ENCODE data around the gene EMX2. TPM values are rescaled to one million over a fixed set of nuclear protein-coding genes. Genes with fewer than 3 reads are reported as not detected.

EMX2 gene
- total RNA-seq, 1 experiment from 2014 or later, result not detected

DNA sequence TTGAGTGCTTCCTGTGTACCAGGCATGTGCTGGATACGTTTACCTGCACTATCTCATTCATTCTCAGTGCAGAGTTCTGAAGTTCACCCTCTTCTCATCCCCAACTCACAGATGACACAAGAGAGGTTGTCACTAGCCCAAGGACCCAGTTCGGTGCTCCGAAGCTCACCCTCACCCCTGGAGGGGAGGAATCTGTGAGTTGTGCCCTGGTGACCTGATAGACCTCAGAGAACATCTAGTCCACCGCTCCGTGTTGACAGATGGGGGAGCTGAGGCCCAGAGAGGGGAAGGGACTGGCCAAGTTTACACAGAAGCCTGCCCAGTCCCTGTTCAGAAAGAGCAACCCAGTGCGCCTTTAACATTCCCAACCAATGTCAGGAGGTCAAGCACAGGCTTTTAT lies 44.8 kb upstream of the EMX2 start:
- Histone ChIP-seq H3K9me3 (ENCODE audit: low read depth, low read length, poor library complexity, severe bottlenecking) (no peaks in the 10 kb centered on the region), H3K27ac (ENCODE audit: low read depth, low read length, poor library complexity, severe bottlenecking) (no peak overlapping the region), H3K27me3 (replicated peaks; ENCODE audit: insufficient read depth, low read depth, low read length, poor library complexity) (peaks cover 28% of the 10 kb centered on the region), H3K4me1 (ENCODE audit: insufficient read depth, low read length, poor library complexity, severe bottlenecking) (peaks cover 2% of the 10 kb centered on the region), H3K4me3 (ENCODE audit: low read depth, low read length, poor library complexity, severe bottlenecking) (no peak overlapping the region), H3K36me3 (ENCODE audit: insufficient read depth, low read length, poor library complexity, severe bottlenecking) (no peaks in the 10 kb centered on the region)
- BruUV-seq (replicated peaks), result no TSS peak
- ChIA-PET POLR2A (ENCODE audit: low non-redundant PET) (no interaction called here), CTCF (interaction anchor here (0.6 to 1.2 kb wide), 2 partner anchors 718 to 743 kb away, joined by 3 to 10 read pairs; no protein-coding TSS in a partner anchor)
- TF ChIP-seq, protein P1, sequence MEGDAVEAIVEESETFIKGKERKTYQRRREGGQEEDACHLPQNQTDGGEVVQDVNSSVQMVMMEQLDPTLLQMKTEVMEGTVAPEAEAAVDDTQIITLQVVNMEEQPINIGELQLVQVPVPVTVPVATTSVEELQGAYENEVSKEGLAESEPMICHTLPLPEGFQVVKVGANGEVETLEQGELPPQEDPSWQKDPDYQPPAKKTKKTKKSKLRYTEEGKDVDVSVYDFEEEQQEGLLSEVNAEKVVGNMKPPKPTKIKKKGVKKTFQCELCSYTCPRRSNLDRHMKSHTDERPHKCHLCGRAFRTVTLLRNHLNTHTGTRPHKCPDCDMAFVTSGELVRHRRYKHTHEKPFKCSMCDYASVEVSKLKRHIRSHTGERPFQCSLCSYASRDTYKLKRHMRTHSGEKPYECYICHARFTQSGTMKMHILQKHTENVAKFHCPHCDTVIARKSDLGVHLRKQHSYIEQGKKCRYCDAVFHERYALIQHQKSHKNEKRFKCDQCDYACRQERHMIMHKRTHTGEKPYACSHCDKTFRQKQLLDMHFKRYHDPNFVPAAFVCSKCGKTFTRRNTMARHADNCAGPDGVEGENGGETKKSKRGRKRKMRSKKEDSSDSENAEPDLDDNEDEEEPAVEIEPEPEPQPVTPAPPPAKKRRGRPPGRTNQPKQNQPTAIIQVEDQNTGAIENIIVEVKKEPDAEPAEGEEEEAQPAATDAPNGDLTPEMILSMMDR (conservative IDR thresholded peaks at IDR 0.05; ENCODE audit: low read depth, low read length), result no peak
- TF ChIP-seq EZH2 (IDR thresholded peaks at IDR 0.05; ENCODE audit: borderline replicate concordance, low read depth, low read length, poor library complexity, severe bottlenecking), result no peak
- DNase-seq (ENCODE audit: low spot score), result no peak
- intact Hi-C loops (cut with micrococcal nuclease; ENCODE audit: unreplicated experiment), result loop anchor here (5.0 to 10.0 kb wide), 4 partner anchors 610 to 1047 kb away; no protein-coding TSS in a partner anchor

DNA sequence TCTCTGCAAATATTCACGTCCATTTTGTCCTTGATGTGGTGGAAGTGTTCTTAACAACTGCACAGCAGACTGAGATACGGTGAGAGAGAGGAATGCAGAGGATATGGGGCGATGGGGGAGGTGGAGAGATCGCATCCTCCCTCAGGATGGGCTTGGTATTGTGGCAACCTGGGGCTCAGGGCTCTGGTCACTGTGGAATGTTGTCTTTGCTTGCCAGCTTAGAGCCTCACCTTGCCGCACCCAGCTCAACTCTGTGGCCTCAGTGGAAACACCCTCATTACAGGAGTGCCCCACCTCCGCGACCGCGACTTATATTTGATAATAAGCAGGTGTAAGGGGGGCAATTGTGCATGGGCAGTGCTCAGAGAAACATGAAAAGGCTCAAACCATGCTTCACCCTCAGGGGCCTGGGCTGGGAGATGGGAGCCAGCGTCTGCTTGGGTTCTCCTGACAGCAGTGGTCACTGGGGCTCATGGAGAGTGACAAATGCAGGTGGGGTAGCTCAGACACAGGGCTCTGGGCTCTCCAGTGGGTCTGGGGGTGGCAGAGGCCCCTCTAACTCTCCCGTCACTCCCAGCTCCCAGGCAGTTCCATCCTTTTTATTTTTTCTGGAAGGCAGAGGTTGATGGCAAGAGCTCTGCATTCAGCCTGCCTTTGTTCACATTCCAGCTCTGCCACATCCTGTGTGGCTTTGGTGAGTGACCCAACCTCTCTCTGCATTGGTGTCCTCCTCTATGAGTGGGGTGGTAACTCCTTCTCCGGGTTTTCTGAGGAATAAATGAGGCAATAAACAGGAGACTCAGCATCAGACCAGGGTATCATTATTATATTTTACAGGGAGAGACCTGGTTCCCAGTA lies 43.1 kb upstream of the EMX2 start:
- DNase-seq (ENCODE audit: low spot score), result no peak
- peaks cover 16% of the 10 kb centered on the region for H3K4me1 ChIP-seq (ENCODE audit: insufficient read depth, low read length, poor library complexity, severe bottlenecking)
- ChIA-PET POLR2A (ENCODE audit: low non-redundant PET) (no interaction called here), CTCF (interaction anchor here (1.2 kb wide), 1 partner anchor 741 kb away, joined by 10 read pairs; no protein-coding TSS in a partner anchor)
- no peaks in the 10 kb centered on the region for H3K9me3 ChIP-seq (ENCODE audit: low read depth, low read length, poor library complexity, severe bottlenecking)
- TF ChIP-seq, protein P1 (conservative IDR thresholded peaks at IDR 0.05; ENCODE audit: low read depth, low read length), result no peak
- no peak for TF ChIP-seq EZH2 (IDR thresholded peaks at IDR 0.05; ENCODE audit: borderline replicate concordance, low read depth, low read length, poor library complexity, severe bottlenecking)
- H3K36me3 ChIP-seq (ENCODE audit: insufficient read depth, low read length, poor library complexity, severe bottlenecking), result no peaks in the 10 kb centered on the region
- H3K4me3 ChIP-seq (ENCODE audit: low read depth, low read length, poor library complexity, severe bottlenecking), result no peak overlapping the region
- H3K27ac ChIP-seq (ENCODE audit: low read depth, low read length, poor library complexity, severe bottlenecking), result no peak overlapping the region
- intact Hi-C loops (cut with micrococcal nuclease; ENCODE audit: unreplicated experiment), result loop anchor here (5.0 to 10.0 kb wide), 4 partner anchors 608 to 1045 kb away; no protein-coding TSS in a partner anchor
- BruUV-seq (replicated peaks), result no TSS peak
- peaks cover 12% of the 10 kb centered on the region for H3K27me3 ChIP-seq (replicated peaks; ENCODE audit: insufficient read depth, low read depth, low read length, poor library complexity)

DNA sequence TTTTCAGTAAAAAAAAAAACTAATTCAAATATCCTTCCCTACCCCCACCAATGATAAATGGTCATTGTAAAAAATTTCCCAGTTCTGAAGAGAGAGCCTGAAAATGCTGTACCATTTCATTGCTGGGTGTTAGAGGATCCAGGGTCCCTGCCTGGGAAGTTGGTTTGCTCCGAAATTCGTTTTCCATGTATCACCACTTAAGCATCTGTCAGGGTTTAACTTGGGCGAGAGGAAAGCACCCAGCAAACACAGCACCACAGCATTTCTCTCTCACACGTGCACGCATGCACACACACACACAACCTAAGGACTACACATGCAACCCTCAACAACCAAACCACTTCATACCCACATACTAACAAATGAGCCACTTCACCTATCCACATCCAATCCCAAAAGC lies 42.1 kb upstream of the EMX2 start:
- H3K36me3 ChIP-seq (ENCODE audit: insufficient read depth, low read length, poor library complexity, severe bottlenecking), result no peaks in the 10 kb centered on the region
- DNase-seq (ENCODE audit: low spot score), result no peak
- no TSS peak for BruUV-seq (replicated peaks)
- H3K27ac ChIP-seq (ENCODE audit: low read depth, low read length, poor library complexity, severe bottlenecking), result no peak overlapping the region
- no peak overlapping the region for H3K4me3 ChIP-seq (ENCODE audit: low read depth, low read length, poor library complexity, severe bottlenecking)
- TF ChIP-seq, protein P1 (conservative IDR thresholded peaks at IDR 0.05; ENCODE audit: low read depth, low read length), result no peak
- CTCF ChIA-PET, result no interaction called here
- intact Hi-C loops (cut with micrococcal nuclease; ENCODE audit: unreplicated experiment), result no loop called here
- H3K27me3 ChIP-seq (replicated peaks; ENCODE audit: insufficient read depth, low read depth, low read length, poor library complexity), result peaks cover 2% of the 10 kb centered on the region
- POLR2A ChIA-PET (ENCODE audit: low non-redundant PET), result no interaction called here
- H3K4me1 ChIP-seq (ENCODE audit: insufficient read depth, low read length, poor library complexity, severe bottlenecking), result peaks cover 16% of the 10 kb centered on the region
- H3K9me3 ChIP-seq (ENCODE audit: low read depth, low read length, poor library complexity, severe bottlenecking), result no peaks in the 10 kb centered on the region
